NCI-H2227 treated with DMSO at 0.1 percent for 48 hours (cell line): ENCODE measurements around the gene CAPN12.
A peak's percentile ranks its signal among the peaks of the same experiment; 100 is the strongest.

Experiments used
- DNase-seq: peaks from one replicate; lab custom pipeline; 2025; lab: John Stamatoyannopoulos, UW

Gene CAPN12

GRCh38 chr19:38693380-38694223 is 50.7 kb downstream of the CAPN12 start:
- no peak for DNase-seq

- DNase-seq: no peak
Measured at GRCh38 chr19:38692458-38693379, 51.6 kb downstream of the CAPN12 start.

GRCh38 chr19:38691938-38692457 is 52.3 kb downstream of the CAPN12 start:
- no peak for DNase-seq

- DNase-seq: no peak
Measured at GRCh38 chr19:38690832-38691231, 53.4 kb downstream of the CAPN12 start.

- DNase-seq: no peak
Measured at GRCh38 chr19:38690146-38690545, 54.1 kb downstream of the CAPN12 start.

GRCh38 chr19:38687837-38688378 is 56.4 kb downstream of the CAPN12 start:
- DNase-seq: no peak

- DNase-seq: no peak
Measured at GRCh38 chr19:38686530-38686888, 57.8 kb downstream of the CAPN12 start.

GRCh38 chr19:38685666-38686529 is 58.4 kb downstream of the CAPN12 start:
- peak; percentile 90 for DNase-seq

GRCh38 chr19:38684862-38685665 is 59.2 kb downstream of the CAPN12 start:
- no peak for DNase-seq

GRCh38 chr19:38684078-38684861 is 60.0 kb downstream of the CAPN12 start:
- DNase-seq: peak; percentile 98

- peak; percentile 76 for DNase-seq
Measured at GRCh38 chr19:38683393-38684077, 60.7 kb downstream of the CAPN12 start.

GRCh38 chr19:38682872-38683392 is 61.3 kb downstream of the CAPN12 start:
- no peak for DNase-seq

GRCh38 chr19:38682195-38682867 is 61.9 kb downstream of the CAPN12 start:
- DNase-seq: no peak
